HepG2 (cell line): ENCODE measurements around the gene PMM2. TPM values are rescaled to one million over a fixed set of nuclear protein-coding genes. Genes with fewer than 3 reads are reported as not detected.

Experiments used
- ATAC-seq: fragments of 200-7000 bp; cut with Tn5 transposase; 3 replicates; pipeline ENCODE4 v1.9.1; 2020; ENCODE audit warnings: mild to moderate bottlenecking, moderate library complexity
- BruUV-seq: library from RNA; stranded (reverse); fragments of 400-500 nt; replicated peaks from 2 replicates; lab custom pipeline; 2021; lab: Mats Ljungman, UMichigan
- CTCF ChIA-PET: fragments of 300-600 bp; formaldehyde crosslinking; extraction: SDS; loops from one replicate; lab custom pipeline; 2021; ENCODE audit warnings: low total read pairs, inconsistent platforms, low intra/inter-chr PET ratio; lab: Yijun Ruan, JAX
- POLR2A ChIA-PET: fragments of 350-600 bp; sonication (Branson Sonifier 250); formaldehyde crosslinking; loops from one replicate; lab custom pipeline; 2020; ENCODE audit warnings: antibody characterized with exemption, inconsistent platforms; lab: Yijun Ruan, JAX
- DNase-seq: peaks from one replicate; pipeline ENCODE4 v3.0.0-alpha.2; 2015; ENCODE audit warnings: low spot score
- FAIRE-seq: peaks from 3 replicates; lab custom pipeline; 2011; peaks lifted over from hg19 to GRCh38; lab: Jason Lieb, UNC
- H2AFZ ChIP-seq: one replicate; pipeline ENCODE4 v1.6.1; 2011; ENCODE audit warnings: low read length, inconsistent platforms
- H3K27ac ChIP-seq: fragments of 300-600 bp; 3 replicates; pipeline ENCODE4 v1.8.0; 2011; ENCODE audit warnings: mixed run types, mild to moderate bottlenecking, mixed read lengths, low read length, inconsistent platforms; ENCODE audit not compliant: insufficient read depth; ENCODE audit errors: extremely low read length
- H3K27me3 ChIP-seq, 2 experiments: fragments of 200-600 bp in 1 of 2; 2 replicates in 1 of 2; 3 replicates in 1 of 2; pipeline versions ENCODE4 v1.6.0 to v1.8.0; 2011; ENCODE audit warnings: low read length in 2 of 2, mild to moderate bottlenecking in 2 of 2, moderate library complexity in 2 of 2, inconsistent platforms in 1 of 2; ENCODE audit not compliant: insufficient read depth in 2 of 2, control insufficient read depth in 1 of 2
- H3K36me3 ChIP-seq, 2 experiments: fragments of 200-600 bp in 1 of 2; replicated peaks in 1 of 2; 2 replicates in 1 of 2; 3 replicates in 1 of 2; pipeline versions ENCODE4 v1.5.1 to v1.8.0; 2011; ENCODE audit warnings: low read length in 2 of 2, inconsistent platforms in 1 of 2; ENCODE audit not compliant: insufficient read depth in 2 of 2, control insufficient read depth in 1 of 2
- H3K4me1 ChIP-seq: 2 replicates; pipeline ENCODE4 v1.5.1; 2012; ENCODE audit warnings: low read length, inconsistent platforms; ENCODE audit not compliant: insufficient read depth
- H3K4me2 ChIP-seq: 2 replicates; pipeline ENCODE4 v1.6.0; 2011; ENCODE audit warnings: low read depth, low read length, inconsistent platforms
- H3K4me3 ChIP-seq, 3 experiments: fragments of 200-600 bp in 1 of 3; sonication (generic), shearing (Covaris generic) in 1 of 3; replicated peaks in 1 of 3; 2 replicates each; pipeline ENCODE4 v1.5.1; 2011 to 2016; ENCODE audit warnings: low read length in 3 of 3, inconsistent platforms in 2 of 3, low read depth in 2 of 3, mild to moderate bottlenecking in 2 of 3, control low read depth in 1 of 3, mixed read lengths in 1 of 3; ENCODE audit not compliant: insufficient read depth in 1 of 3
- H3K79me2 ChIP-seq: one replicate; pipeline ENCODE4 v1.6.1; 2011; ENCODE audit warnings: low read length, inconsistent platforms; ENCODE audit not compliant: insufficient read depth
- H3K9ac ChIP-seq: 2 replicates; pipeline ENCODE4 v1.6.0; 2011; ENCODE audit warnings: mild to moderate bottlenecking, low read depth, low read length, inconsistent platforms; ENCODE audit not compliant: insufficient read depth
- H3K9me3 ChIP-seq: 2 replicates; pipeline ENCODE4 v1.5.1; 2012; ENCODE audit warnings: mild to moderate bottlenecking, low read length
- H4K20me1 ChIP-seq: 2 replicates; pipeline ENCODE4 v1.6.0; 2011; ENCODE audit warnings: inconsistent platforms, mild to moderate bottlenecking, low read length, moderate library complexity; ENCODE audit not compliant: insufficient read depth
- SNAPC4 ChIP-seq: sonication (generic); formaldehyde crosslinking; IDR thresholded peaks from 2 replicates; pipeline ENCODE4 v1.4.0; 2020; ENCODE audit warnings: mild to moderate bottlenecking, missing genetic modification reagents
- ZNF101 ChIP-seq: sonication (generic); formaldehyde crosslinking; IDR thresholded peaks from 2 replicates; pipeline ENCODE4 v1.4.0; 2020; ENCODE audit warnings: mild to moderate bottlenecking, low read depth, missing genetic modification reagents, borderline replicate concordance
- ZSCAN22 ChIP-seq: sonication (generic); formaldehyde crosslinking; IDR thresholded peaks from 2 replicates; pipeline ENCODE4 v1.4.0; 2020; ENCODE audit warnings: mild to moderate bottlenecking, missing genetic modification reagents
- WGBS: methylation state at CpG from one replicate; pipeline ENCODE4 v1.1.6; 2017; ENCODE audit warnings: low lambda C conversion rate; 5-methylcytosine and 5-hydroxymethylcytosine counted together
- in situ Hi-C: cut with HindIII; loops from 2 replicates; pipeline ENCODE4 v1.10.0; 2017; ENCODE audit warnings: low pct_unique_long_range_greater_than_20kb; ENCODE audit not compliant: extremely low pct_ligation_motif_present
- intact Hi-C: fragments of 100-400 bp; cut with micrococcal nuclease; formaldehyde crosslinking; loops from one replicate; pipeline ENCODE4 v1.10.0; 2022; ENCODE audit not compliant: unreplicated experiment
- polyA plus RNA-seq, 8 experiments: library from polyadenylated mRNA; depleted of rRNA in 3 of 8; stranded (reverse) in 7 of 8; unstranded in 1 of 8; fragments of >200 nt; fragmentation: Illumina TruSeq in 4 of 8; extraction: Trizol in 4 of 8; gene quantifications; 2 replicates each; pipeline versions ENCODE4 v1.2.1 to v1.2.3, GENCODE V29; 2011 to 2016; ENCODE audit warnings: low read depth in 4 of 8, missing spikeins in 1 of 8, mixed read lengths in 1 of 8; ENCODE audit not compliant: insufficient read depth in 1 of 8
- total RNA-seq, 5 experiments: library from RNA; depleted of rRNA; stranded (reverse); fragments of >200 nt; fragmentation: Illumina TruSeq; extraction: Trizol; gene quantifications; 2 replicates each; pipeline ENCODE4 v1.2.3, GENCODE V29; 2016; ENCODE audit warnings: low read depth in 1 of 5

PMM2 gene
- total and polyA plus RNA-seq, 2 of the 13 experiments (the other 11 are each of a cell fraction or from before 2014, with no cell fraction given): 52.2 to 93.7 TPM

- Histone ChIP-seq H2AFZ (no peak overlapping the region), H4K20me1 (peaks cover 6% of the 10 kb centered on the region), H3K4me3 (no peak overlapping the region), H3K36me3 (peaks cover 0 to 12% of the 10 kb centered on the region in 2 experiments; a peak in 2 of 5 replicates), H3K79me2 (peaks cover 42% of the 10 kb centered on the region), H3K9me3 (no peaks in the 10 kb centered on the region), H3K9ac (no peak overlapping the region), H3K4me2 (no peak overlapping the region), H3K27me3 (no peaks in the 10 kb centered on the region; a peak in 1 of 5 replicates), H3K27ac (no peak overlapping the region), H3K4me1 (peaks cover 31% of the 10 kb centered on the region)
- WGBS: 93% methylated on average over 8 of the region's 8 CpGs
- TF ChIP-seq ZNF101 (CRISPR knock-in tag) (no peak), ZSCAN22 (CRISPR knock-in tag) (no peak), SNAPC4 (CRISPR knock-in tag) (0 out of 2 replicates have a peak, but pooled peaks have one; percentile 28)
- FAIRE-seq: no peak
- in situ Hi-C loops: loop anchor here (5.0 kb wide), 2 partner anchors 138 to 228 kb away; no protein-coding TSS in a partner anchor
- ATAC-seq: no peak
- POLR2A ChIA-PET: no interaction called here
- intact Hi-C loops: no loop called here
- no TSS peak for BruUV-seq
- CTCF ChIA-PET: no interaction called here
- no peak for DNase-seq
These were observed 2.5 kb upstream of the PMM2 start for GRCh38 chr16:8795091-8795490.
